NB4 (cell line): ENCODE measurements around the gene CRADD.

Experiments
- CTCF ChIP-seq: IDR thresholded peaks from one replicate; pipeline ENCODE4 v1.5.1; 2012; ENCODE audit warnings: low read depth, low read length
- MAX ChIP-seq: IDR thresholded peaks from 2 replicates; pipeline ENCODE4 v1.6.1; 2011; ENCODE audit warnings: low read depth, low read length
- POLR2A ChIP-seq: IDR thresholded peaks from 2 replicates; pipeline ENCODE4 v1.6.1; 2011; ENCODE audit warnings: mild to moderate bottlenecking; ENCODE audit not compliant: insufficient read length; ENCODE audit errors: extremely low read depth

GRCh38 chr12:93710574-93710926, 33.4 kb downstream of the CRADD start:
- TF ChIP-seq CTCF: no peak
- no peak for TF ChIP-seq POLR2A
- no peak for TF ChIP-seq MAX
